Trophoblast cell (in vitro differentiated cells and primary cell): ENCODE data around the gene LRRC71.

ENCODE experiments used
- DNase-seq, 2 donors: peaks; one replicate each; pipeline ENCODE4 v3.0.0-alpha.2; 2016
- H2AFZ ChIP-seq: 2 replicates; pipeline ENCODE4 v1.6.1; 2013; ENCODE audit warnings: low read length, moderate library complexity, mild to moderate bottlenecking; ENCODE audit not compliant: insufficient read depth, poor library complexity
- H2AK5ac ChIP-seq: 2 replicates; pipeline ENCODE4 v1.6.1; 2013; ENCODE audit warnings: mild to moderate bottlenecking, low read length
- H2BK120ac ChIP-seq: 2 replicates; pipeline ENCODE4 v1.6.1; 2013; ENCODE audit warnings: low read length, mild to moderate bottlenecking, moderate library complexity; ENCODE audit not compliant: insufficient read depth, poor library complexity
- H2BK12ac ChIP-seq: 2 replicates; pipeline ENCODE4 v1.6.1; 2013; ENCODE audit warnings: mild to moderate bottlenecking, low read length, moderate library complexity
- H2BK5ac ChIP-seq: 2 replicates; pipeline ENCODE4 v1.6.1; 2013; ENCODE audit warnings: low read length, low read depth, moderate library complexity, mild to moderate bottlenecking; ENCODE audit not compliant: poor library complexity
- H3K14ac ChIP-seq: 2 replicates; pipeline ENCODE4 v1.6.1; 2013; ENCODE audit warnings: mild to moderate bottlenecking, low read length
- H3K18ac ChIP-seq: 2 replicates; pipeline ENCODE4 v1.6.1; 2013; ENCODE audit warnings: mild to moderate bottlenecking, low read length
- H3K23ac ChIP-seq: 2 replicates; pipeline ENCODE4 v1.6.1; 2013; ENCODE audit warnings: low read length
- H3K27ac ChIP-seq: 2 replicates; pipeline ENCODE4 v1.5.1; 2013; ENCODE audit warnings: low read depth, mild to moderate bottlenecking, inconsistent platforms, low read length, moderate library complexity
- H3K27me3 ChIP-seq: 2 replicates; pipeline ENCODE4 v1.6.1; 2013; ENCODE audit warnings: inconsistent platforms, mild to moderate bottlenecking, low read length, moderate library complexity; ENCODE audit not compliant: insufficient read depth
- H3K36me3 ChIP-seq, 2 experiments: 1 replicate in 1 of 2; 2 replicates in 1 of 2; pipeline ENCODE4 v1.6.1; 2013; ENCODE audit warnings: low read length in 2 of 2, mild to moderate bottlenecking in 2 of 2, moderate library complexity in 1 of 2; ENCODE audit not compliant: insufficient read depth in 2 of 2, control insufficient read depth in 1 of 2
- H3K4ac ChIP-seq: 2 replicates; pipeline ENCODE4 v1.6.1; 2013; ENCODE audit warnings: low read depth, mild to moderate bottlenecking, low read length, moderate library complexity
- H3K4me1 ChIP-seq, 2 experiments: 1 replicate in 1 of 2; 2 replicates in 1 of 2; pipeline ENCODE4 v1.6.1; 2013; ENCODE audit warnings: low read length in 2 of 2, mild to moderate bottlenecking in 2 of 2, moderate library complexity in 1 of 2; ENCODE audit not compliant: insufficient read depth in 2 of 2, control insufficient read depth in 1 of 2
- H3K4me2 ChIP-seq: 2 replicates; pipeline ENCODE4 v1.6.1; 2013; ENCODE audit warnings: inconsistent platforms, mild to moderate bottlenecking, low read length, moderate library complexity
- H3K4me3 ChIP-seq: 2 replicates; pipeline ENCODE4 v1.5.1; 2013; ENCODE audit warnings: mild to moderate bottlenecking, low read depth, low read length, inconsistent platforms
- H3K79me1 ChIP-seq: one replicate; pipeline ENCODE4 v1.6.1; 2013; ENCODE audit warnings: low read length
- H3K79me2 ChIP-seq: 2 replicates; pipeline ENCODE4 v1.6.1; 2013; ENCODE audit warnings: low read length, mild to moderate bottlenecking; ENCODE audit not compliant: control insufficient read depth, insufficient read depth, poor library complexity
- H3K9ac ChIP-seq: 2 replicates; pipeline ENCODE4 v1.6.1; 2013; ENCODE audit warnings: mild to moderate bottlenecking, low read length
- H3K9me3 ChIP-seq: 2 replicates; pipeline ENCODE4 v1.6.1; 2013; ENCODE audit warnings: low read depth, mild to moderate bottlenecking, control low read depth, inconsistent platforms, low read length; ENCODE audit not compliant: insufficient read depth
- H4K12ac ChIP-seq: 2 replicates; pipeline ENCODE4 v1.6.1; 2013; ENCODE audit warnings: low read depth, mild to moderate bottlenecking, low read length, moderate library complexity
- H4K8ac ChIP-seq: 2 replicates; pipeline ENCODE4 v1.6.1; 2013; ENCODE audit warnings: low read depth, mild to moderate bottlenecking, low read length, moderate library complexity
- H4K91ac ChIP-seq: one replicate; pipeline ENCODE4 v1.6.1; 2013; ENCODE audit warnings: low read depth, mild to moderate bottlenecking, low read length, moderate library complexity
- WGBS: extraction: QIAGEN DNeasy Blood & Tissue Kit; methylation state at CpG from one replicate; pipeline ENCODE4 v1.1.7; 2013; ENCODE audit warnings: missing lambda C conversion rate; ENCODE audit not compliant: insufficient read length, insufficient coverage; ENCODE audit errors: extremely low coverage; 5-methylcytosine and 5-hydroxymethylcytosine counted together

LRRC71 gene

DNA sequence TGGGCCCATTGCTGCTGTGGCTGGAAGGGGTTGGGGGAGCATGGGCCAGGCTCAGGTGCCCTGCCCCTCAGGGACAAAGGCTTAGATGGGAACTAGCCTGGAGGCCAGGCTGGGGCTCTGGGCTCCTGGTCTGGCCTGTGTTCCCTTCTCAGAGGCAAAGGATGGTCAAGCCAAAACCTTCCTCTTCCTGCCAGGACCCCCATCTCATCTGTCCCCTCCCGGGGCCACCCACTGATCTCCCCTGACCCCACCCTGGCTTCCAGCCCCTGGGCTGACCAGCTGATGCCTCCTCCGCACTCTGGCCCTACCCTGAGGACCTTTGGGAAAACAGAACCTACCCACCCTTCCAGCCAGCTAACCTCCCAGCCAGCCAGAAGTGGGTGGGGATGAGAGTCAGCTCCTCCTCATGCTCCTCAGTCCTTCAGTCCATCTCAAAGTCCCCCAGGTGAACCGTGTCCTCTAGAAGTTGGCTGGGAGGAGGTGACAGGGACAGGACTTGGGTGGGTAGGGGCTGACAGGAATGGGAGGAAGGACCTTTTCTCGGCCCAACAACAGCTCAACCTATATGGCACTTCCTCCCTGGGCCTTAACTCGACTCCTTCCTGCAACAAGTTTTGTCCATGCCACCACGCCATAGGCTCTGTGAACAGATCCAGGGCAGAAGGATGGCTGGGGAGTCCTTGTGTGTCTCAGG lies 19.4 kb upstream of the LRRC71 start:
- Histone ChIP-seq H3K23ac (no peak overlapping the region), H4K12ac (no peak overlapping the region), H3K9ac (no peak overlapping the region)

DNA sequence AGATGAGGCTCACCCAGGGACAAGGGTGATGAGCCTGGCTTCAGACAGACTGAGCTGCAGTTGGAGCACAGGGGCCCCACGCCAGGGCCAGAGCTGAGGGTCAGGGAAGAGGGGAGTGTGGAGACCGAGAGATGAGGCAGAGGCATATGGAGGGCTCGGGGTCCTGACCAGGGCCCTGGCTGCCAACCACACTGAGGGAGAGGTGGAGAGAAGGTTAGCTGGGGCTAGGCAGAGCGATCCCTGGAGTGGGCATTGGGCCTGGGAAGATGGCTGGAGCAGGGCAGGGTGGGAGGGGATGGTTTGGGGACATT lies 18.9 kb upstream of the LRRC71 start:
- Histone ChIP-seq H2BK5ac (no peak overlapping the region), H3K79me2 (peaks cover 7% of the 10 kb centered on the region)
- WGBS = no CpG with 5 or more reads among the region's 4 CpGs

More for the DNA sequence above, 19.4 kb upstream of the LRRC71 start:
- H2BK120ac ChIP-seq = no peak overlapping the region
- H4K91ac ChIP-seq = no peak overlapping the region
- no peak for DNase-seq
- no peak overlapping the region for H3K4me2 ChIP-seq
- no peak overlapping the region for H3K14ac ChIP-seq
- no peak overlapping the region for H3K4ac ChIP-seq
- H3K4me3 ChIP-seq = no peak overlapping the region
- H3K79me2 ChIP-seq = peaks cover 7% of the 10 kb centered on the region
- peaks cover 17 to 18% of the 10 kb centered on the region in 2 experiments for H3K36me3 ChIP-seq
- H3K27ac ChIP-seq = no peak overlapping the region
- no CpG with 5 or more reads among the region's 6 CpGs for WGBS
- no peak overlapping the region for H2BK5ac ChIP-seq
- H4K8ac ChIP-seq = no peak overlapping the region
- H2BK12ac ChIP-seq = no peak overlapping the region
- H3K18ac ChIP-seq = no peak overlapping the region
- H3K4me1 ChIP-seq = peaks cover 24 to 26% of the 10 kb centered on the region in 2 experiments
- H3K79me1 ChIP-seq = peaks cover 23% of the 10 kb centered on the region
- no peaks in the 10 kb centered on the region for H3K27me3 ChIP-seq
- H3K9me3 ChIP-seq = peaks cover 2% of the 10 kb centered on the region
- H2AK5ac ChIP-seq = no peak overlapping the region
- H2AFZ ChIP-seq = no peak overlapping the region

GRCh38 chr1:156901966-156902915 lies 18.2 kb upstream of the LRRC71 start:
- peaks cover 13% of the 10 kb centered on the region for H3K79me1 ChIP-seq
- no peak overlapping the region for H2BK120ac ChIP-seq
- H3K4me3 ChIP-seq = no peak overlapping the region
- H2AFZ ChIP-seq = no peak overlapping the region
- no peak overlapping the region for H2BK12ac ChIP-seq
- H2BK5ac ChIP-seq = no peak overlapping the region
- H3K36me3 ChIP-seq = peaks cover 29 to 30% of the 10 kb centered on the region in 2 experiments
- H2AK5ac ChIP-seq = no peak overlapping the region
- H3K27me3 ChIP-seq = no peaks in the 10 kb centered on the region
- no peak overlapping the region for H4K8ac ChIP-seq
- H3K4me1 ChIP-seq = peaks cover 14 to 16% of the 10 kb centered on the region in 2 experiments
- H4K91ac ChIP-seq = no peak overlapping the region
- no CpG with 5 or more reads among the region's 23 CpGs for WGBS
- no peak overlapping the region for H3K18ac ChIP-seq
- peaks cover 6% of the 10 kb centered on the region for H3K79me2 ChIP-seq
- no peak overlapping the region for H3K23ac ChIP-seq
- H3K4ac ChIP-seq = no peak overlapping the region
- no peak overlapping the region for H3K14ac ChIP-seq
- DNase-seq = no peak
- no peak overlapping the region for H3K9ac ChIP-seq
- peaks cover 2% of the 10 kb centered on the region for H3K9me3 ChIP-seq
- H4K12ac ChIP-seq = no peak overlapping the region
- no peak overlapping the region for H3K4me2 ChIP-seq
- no peak overlapping the region for H3K27ac ChIP-seq

More for the DNA sequence above, 18.9 kb upstream of the LRRC71 start:
- no peak overlapping the region for H2AK5ac ChIP-seq
- H3K4me2 ChIP-seq = no peak overlapping the region
- H3K9ac ChIP-seq = no peak overlapping the region
- H3K14ac ChIP-seq = no peak overlapping the region
- peaks cover 18% of the 10 kb centered on the region for H3K79me1 ChIP-seq
- H4K91ac ChIP-seq = no peak overlapping the region
- H2BK12ac ChIP-seq = no peak overlapping the region
- H3K18ac ChIP-seq = no peak overlapping the region
- H3K36me3 ChIP-seq = peaks cover 22 to 23% of the 10 kb centered on the region in 2 experiments
- H4K8ac ChIP-seq = no peak overlapping the region
- H2AFZ ChIP-seq = no peak overlapping the region
- H3K4me1 ChIP-seq = peaks cover 19 to 21% of the 10 kb centered on the region in 2 experiments
- H3K9me3 ChIP-seq = peaks cover 2% of the 10 kb centered on the region
- H3K4ac ChIP-seq = no peak overlapping the region
- no peaks in the 10 kb centered on the region for H3K27me3 ChIP-seq
- H3K4me3 ChIP-seq = no peak overlapping the region
- no peak overlapping the region for H4K12ac ChIP-seq
- no peak overlapping the region for H2BK120ac ChIP-seq
- no peak overlapping the region for H3K27ac ChIP-seq
- no peak overlapping the region for H3K23ac ChIP-seq
- DNase-seq = no peak

- Histone ChIP-seq H4K8ac (no peak overlapping the region), H3K4ac (no peak overlapping the region), H3K14ac (no peak overlapping the region), H3K4me3 (no peak overlapping the region), H2BK120ac (no peak overlapping the region), H2BK12ac (no peak overlapping the region), H3K23ac (no peak overlapping the region), H4K91ac (no peak overlapping the region), H3K27ac (no peak overlapping the region), H2BK5ac (no peak overlapping the region), H3K79me2 (no peaks in the 10 kb centered on the region), H2AK5ac (no peak overlapping the region), H3K4me2 (no peak overlapping the region), H3K9me3 (peaks cover 2% of the 10 kb centered on the region), H4K12ac (no peak overlapping the region), H3K27me3 (no peaks in the 10 kb centered on the region), H3K36me3 (peaks cover 41 to 42% of the 10 kb centered on the region in 2 experiments), H3K9ac (no peak overlapping the region), H2AFZ (no peak overlapping the region), H3K79me1 (peaks cover under 1% of the 10 kb centered on the region), H3K18ac (no peak overlapping the region), H3K4me1 (peaks cover 1 to 4% of the 10 kb centered on the region in 2 experiments)
- DNase-seq = no peak
- WGBS = no CpG with 5 or more reads among the region's 15 CpGs
Measured at GRCh38 chr1:156903328-156904091, 16.9 kb upstream of the LRRC71 start.
